ENCODE measurements around the gene RPL5.

The RPL5 gene

GRCh38 chr1:92850019-92850418 lies 18.2 kb downstream of the RPL5 start:
- Histone ChIP-seq H3K4me3 (ENCODE audit: low read depth, low read length) (no peak overlapping the region), H3K4me1 (ENCODE audit: control insufficient read depth, insufficient read depth, low read length) (no peaks in the 10 kb centered on the region), H3K36me3 (ENCODE audit: control insufficient read depth in 2 of 2, insufficient read depth in 1 of 2, low read length in 2 of 2) (no peaks in the 10 kb centered on the region; a peak in 1 of 3 replicates), H3K9me3 (ENCODE audit: control insufficient read depth, insufficient read depth, low read depth, low read length) (no peaks in the 10 kb centered on the region), H3K27ac (ENCODE audit: extremely low read depth, low read depth, low read length) (no peak overlapping the region)
- TF ChIP-seq ZNF121 (tag by site-specific recombination; IDR thresholded peaks at IDR 0.05) (0 out of 2 replicates have a peak, but pooled peaks have one; percentile 58), ZNF10 (tag by site-specific recombination; IDR thresholded peaks at IDR 0.05) (no peak)
- CTCF ChIA-PET, result interaction anchor here (1.0 to 1.3 kb wide), 2 partner anchors 10 to 25 kb away, joined by 6 to 7 read pairs; no protein-coding TSS in a partner anchor
- POLR2A ChIA-PET, result no interaction called here

GRCh38 chr1:92851729-92852128 lies 19.9 kb downstream of the RPL5 start:
- ChIA-PET POLR2A (no interaction called here), CTCF (interaction anchor here (0.7 to 9.2 kb wide), 4 partner anchors 13 to 211 kb away, joined by 4 to 216 read pairs (median 6); no protein-coding TSS in a partner anchor)
- H3K27ac ChIP-seq (ENCODE audit: extremely low read depth, low read depth, low read length), result no peak overlapping the region
- H3K4me1 ChIP-seq (ENCODE audit: control insufficient read depth, insufficient read depth, low read length), result no peaks in the 10 kb centered on the region
- no peaks in the 10 kb centered on the region for H3K9me3 ChIP-seq (ENCODE audit: control insufficient read depth, insufficient read depth, low read depth, low read length)
- TF ChIP-seq PRDM10 (tag by site-specific recombination; IDR thresholded peaks at IDR 0.05) (peak; percentile 25; the same call in 1 of the 2 replicates), ZSCAN30 (tag by site-specific recombination; IDR thresholded peaks at IDR 0.05) (no peak), ZNF692 (tag by site-specific recombination; IDR thresholded peaks at IDR 0.05) (peak; percentile 80), REST (tag by site-specific recombination; IDR thresholded peaks at IDR 0.05) (no peak), ZIC2 (tag by site-specific recombination; IDR thresholded peaks at IDR 0.05) (0 out of 2 replicates have a peak, but pooled peaks have one; percentile 14)
- no peak overlapping the region for H3K4me3 ChIP-seq (ENCODE audit: low read depth, low read length)
- no peaks in the 10 kb centered on the region; a peak in 1 of 3 replicates for H3K36me3 ChIP-seq (ENCODE audit: control insufficient read depth in 2 of 2, insufficient read depth in 1 of 2, low read length in 2 of 2)

GRCh38 chr1:92853299-92853698 lies 21.5 kb downstream of the RPL5 start:
- no peaks in the 10 kb centered on the region for H3K9me3 ChIP-seq (ENCODE audit: control insufficient read depth, insufficient read depth, low read depth, low read length)
- H3K4me3 ChIP-seq (ENCODE audit: low read depth, low read length), result no peak overlapping the region
- no peak overlapping the region for H3K27ac ChIP-seq (ENCODE audit: extremely low read depth, low read depth, low read length)
- CTCF ChIA-PET, result interaction anchor here (0.7 to 9.2 kb wide), 2 partner anchors 140 to 325 kb away, joined by 3 to 216 read pairs; no protein-coding TSS in a partner anchor
- no peaks in the 10 kb centered on the region for H3K4me1 ChIP-seq (ENCODE audit: control insufficient read depth, insufficient read depth, low read length)
- POLR2A ChIA-PET, result interaction anchor here (1.0 kb wide), 1 partner anchor 22 kb away, joined by 3 read pairs; the partner anchor contains the start of gene RPL5
- no peaks in the 10 kb centered on the region; a peak in 1 of 3 replicates for H3K36me3 ChIP-seq (ENCODE audit: control insufficient read depth in 2 of 2, insufficient read depth in 1 of 2, low read length in 2 of 2)
- TF ChIP-seq ZNF157 (tag by site-specific recombination; IDR thresholded peaks at IDR 0.05), result no peak
- no peak for TF ChIP-seq GLI4 (tag by site-specific recombination; IDR thresholded peaks at IDR 0.05)
- TF ChIP-seq ZNF394 (tag by site-specific recombination; IDR thresholded peaks at IDR 0.05; ENCODE audit: borderline replicate concordance), result no peak
- TF ChIP-seq ZNF747 (tag by site-specific recombination; IDR thresholded peaks at IDR 0.05), result no peak
- no peak for TF ChIP-seq ZNF280C (tag by site-specific recombination; IDR thresholded peaks at IDR 0.05)
- no peak for TF ChIP-seq PRDM10 (tag by site-specific recombination; IDR thresholded peaks at IDR 0.05)
- no peak for TF ChIP-seq ZNF777 (tag by site-specific recombination; IDR thresholded peaks at IDR 0.05; ENCODE audit: borderline replicate concordance)
- no peak for TF ChIP-seq ZFP37 (tag by site-specific recombination; IDR thresholded peaks at IDR 0.05)
- no peak for TF ChIP-seq ZNF530 (tag by site-specific recombination; IDR thresholded peaks at IDR 0.05; ENCODE audit: low read depth)
